HG02642 (cell line): ENCODE results near the gene SPDYE2B.
A peak's percentile ranks its signal among the peaks of the same experiment; 100 is the strongest.
"Not testable (repeated sequence)": the region's sequence is repeated elsewhere in the genome, so short reads cannot be mapped to it uniquely, and the experiment has no call there.

ENCODE experiments used
- ATAC-seq: cut with Tn5 transposase; IDR thresholded peaks from one replicate; pipeline ENCODE4 v1.9.1; 2021; ENCODE audit warnings: mild to moderate bottlenecking; ENCODE audit not compliant: unreplicated experiment, poor library complexity

Gene SPDYE2B, protein sequence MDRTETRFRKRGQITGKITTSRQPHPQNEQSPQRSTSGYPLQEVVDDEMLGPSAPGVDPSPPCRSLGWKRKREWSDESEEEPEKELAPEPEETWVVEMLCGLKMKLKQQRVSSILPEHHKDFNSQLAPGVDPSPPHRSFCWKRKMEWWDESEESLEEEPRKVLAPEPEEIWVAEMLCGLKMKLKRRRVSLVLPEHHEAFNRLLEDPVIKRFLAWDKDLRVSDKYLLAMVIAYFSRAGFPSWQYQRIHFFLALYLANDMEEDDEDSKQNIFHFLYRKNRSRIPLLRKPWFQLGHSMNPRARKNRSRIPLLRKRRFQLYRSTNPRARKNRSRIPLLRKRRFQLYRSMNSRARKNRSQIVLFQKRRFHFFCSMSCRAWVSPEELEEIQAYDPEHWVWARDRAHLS

DNA sequence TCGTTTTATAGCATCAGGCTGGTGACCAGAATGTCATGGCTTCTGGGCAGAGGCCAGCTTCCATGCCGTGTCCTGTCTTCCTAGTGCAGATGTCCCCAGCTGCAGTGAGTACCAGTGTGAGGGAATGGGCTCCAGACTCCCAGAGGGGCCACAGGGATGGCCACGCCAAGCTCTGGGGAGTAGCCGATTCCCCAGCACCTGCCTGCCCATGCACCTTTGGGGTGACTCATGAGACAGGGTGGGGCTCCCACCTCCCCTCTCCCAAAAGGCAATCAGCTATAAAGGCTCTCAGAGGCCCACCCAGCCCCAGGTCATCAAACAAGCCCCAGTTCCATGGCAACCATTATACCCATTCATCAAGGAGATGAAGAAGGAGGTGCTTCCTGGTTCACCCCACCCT, at the start of gene SPDYE2B:
SPDYE2B (plus strand) TSS at position 396 of the 400 bp plus-strand sequence. CDS start 2,030 bp downstream, outside the sequence.
- not testable (repeated sequence) for ATAC-seq

DNA sequence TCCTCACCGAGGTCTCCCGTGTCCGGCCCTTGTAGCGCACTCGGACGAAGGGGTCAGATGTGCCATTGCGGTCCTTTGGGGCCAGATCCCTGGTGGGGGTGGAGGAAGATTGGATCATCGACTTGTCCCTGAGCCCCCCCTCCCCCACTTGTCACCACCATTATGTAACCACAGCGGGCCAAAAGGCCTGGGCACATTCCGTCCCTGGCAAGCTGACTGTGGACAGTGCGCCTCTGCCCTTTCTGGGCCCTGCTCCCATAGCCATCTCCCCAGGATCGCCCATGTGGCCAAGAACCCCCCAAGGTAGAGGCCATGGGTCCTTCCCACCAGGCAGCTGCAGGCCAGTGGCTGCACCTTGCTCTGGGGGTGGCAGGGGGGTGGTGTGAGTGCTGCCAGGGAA, 47.8 kb upstream of the SPDYE2B start:
- not testable (repeated sequence) for ATAC-seq

DNA sequence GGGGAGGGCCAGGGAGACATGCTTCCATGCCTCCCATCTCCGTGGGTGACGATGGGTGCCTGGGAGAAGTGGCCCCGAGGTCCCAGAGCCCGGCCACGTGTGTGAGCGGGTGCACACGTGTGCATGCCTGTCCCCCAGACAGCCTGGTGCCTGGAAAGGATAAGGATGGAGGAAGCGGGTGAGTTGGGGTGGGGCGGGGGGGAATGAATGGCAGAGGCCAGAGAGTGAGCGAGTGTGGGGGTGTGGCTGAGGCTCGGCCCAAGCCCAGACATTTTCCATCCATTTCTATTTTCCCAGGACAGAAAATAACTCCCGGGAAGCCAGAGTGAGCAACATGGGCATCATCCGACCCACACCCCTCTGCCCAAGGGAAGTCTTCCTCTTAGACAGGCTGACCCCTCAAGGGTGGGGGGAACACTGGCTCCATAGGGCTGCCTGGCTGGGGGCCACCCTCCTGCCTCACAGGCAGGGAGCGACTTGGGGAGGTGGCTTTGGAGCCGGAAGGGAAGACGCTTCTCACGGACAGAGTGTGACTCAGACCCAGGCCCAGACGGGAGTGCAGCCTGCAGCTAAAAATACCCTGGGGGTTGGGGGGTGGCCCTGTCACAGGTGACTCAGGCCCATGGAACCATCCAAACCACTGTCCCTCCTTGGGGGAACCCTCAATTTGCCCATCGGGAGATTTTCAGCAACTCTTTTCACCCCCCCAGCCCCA, 45.5 kb upstream of the SPDYE2B start:
- not testable (repeated sequence) for ATAC-seq

DNA sequence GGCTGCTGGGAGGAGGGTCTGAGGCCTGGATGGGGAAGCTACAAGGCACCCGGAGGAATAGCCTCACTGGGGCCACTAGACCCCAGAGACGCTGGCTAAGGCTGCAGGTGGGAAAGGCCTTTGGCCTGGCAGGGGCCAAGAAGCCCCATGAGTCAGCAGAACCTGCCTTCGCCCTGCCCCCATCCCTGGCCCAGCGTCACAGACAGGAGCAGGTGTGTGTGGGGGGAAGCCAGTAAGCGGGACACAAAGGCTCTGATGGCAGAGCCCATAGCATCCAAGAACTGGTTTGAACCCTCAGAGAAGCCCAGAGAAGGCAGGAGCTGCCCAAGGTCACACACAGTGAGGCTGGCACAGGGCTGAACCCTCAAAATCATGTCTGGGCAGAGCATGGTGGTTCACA, 43.3 kb upstream of the SPDYE2B start:
- ATAC-seq, result not testable (repeated sequence)

DNA sequence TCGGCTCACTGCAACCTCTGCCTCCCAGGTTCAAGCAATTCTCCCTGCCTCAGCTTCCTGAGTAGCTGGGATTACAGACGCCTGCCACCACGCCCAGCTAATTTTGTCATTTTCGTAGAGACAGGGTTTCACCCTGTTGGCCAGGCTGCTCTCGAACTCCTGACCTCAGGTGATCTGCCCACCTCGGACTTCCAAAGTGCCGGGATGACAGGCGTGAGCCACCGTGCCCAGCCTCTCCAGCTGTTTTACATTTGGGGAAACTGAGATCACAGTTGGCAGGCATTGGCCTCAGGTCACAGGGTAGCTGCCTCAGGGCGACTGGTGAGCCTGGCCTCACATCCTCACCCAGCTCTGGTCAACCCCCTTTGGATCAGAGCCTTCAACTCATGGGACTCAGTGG, 40.4 kb upstream of the SPDYE2B start:
- not testable (repeated sequence) for ATAC-seq

DNA sequence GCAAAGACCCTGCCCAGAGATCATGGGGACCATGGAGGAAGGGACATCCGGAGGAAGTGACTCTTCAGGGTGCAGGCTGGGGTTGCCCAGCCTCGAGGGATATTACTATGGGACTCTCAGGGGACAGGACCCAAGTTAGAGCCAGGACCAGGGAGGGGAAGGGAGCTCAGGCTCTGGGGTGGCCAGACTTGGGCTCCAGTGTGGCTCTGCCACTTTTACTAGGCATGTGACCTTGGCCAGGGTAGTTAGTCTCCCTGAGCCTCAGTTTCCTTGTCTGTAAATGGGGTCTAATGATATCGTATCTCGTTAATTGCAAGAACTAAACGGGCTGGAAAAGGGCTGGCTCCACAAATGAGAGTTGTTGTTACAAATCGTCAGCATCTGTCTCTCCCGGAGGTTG, 39.7 kb upstream of the SPDYE2B start:
- ATAC-seq, result not testable (repeated sequence)

DNA sequence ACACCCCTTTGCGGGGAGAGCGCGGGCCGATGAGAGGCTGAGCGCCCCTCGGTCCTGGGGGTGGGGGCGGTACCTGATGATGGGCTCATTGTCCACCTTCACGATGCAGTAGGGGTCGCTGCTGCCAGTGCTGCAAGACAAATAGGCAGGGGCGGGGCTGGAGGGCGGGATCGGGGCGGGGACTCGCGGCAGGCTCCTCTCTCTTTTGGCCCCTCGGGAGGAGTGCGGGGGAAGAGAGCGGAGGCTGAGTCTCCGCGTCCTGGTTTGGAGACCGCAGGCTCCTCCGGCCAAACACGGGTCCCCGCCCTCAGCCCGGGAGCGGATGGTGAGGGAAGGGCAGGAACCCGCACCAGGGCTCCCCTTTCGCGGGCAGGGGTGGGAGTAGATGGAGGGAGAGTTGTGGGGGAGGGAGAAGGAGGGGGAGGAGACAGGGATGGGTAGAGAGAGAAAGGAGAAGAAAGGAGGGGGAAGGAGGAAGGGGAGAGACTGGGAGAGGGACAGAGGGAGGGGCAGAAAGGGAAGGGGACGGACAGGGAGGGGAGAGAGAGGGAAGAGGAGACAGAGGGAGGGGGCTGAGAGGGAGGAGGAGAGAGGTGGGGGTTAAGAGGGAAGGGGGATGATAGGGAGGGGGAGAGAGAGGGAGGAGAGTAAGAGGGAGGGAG, 39.0 kb upstream of the SPDYE2B start:
- peak; percentile 39 for ATAC-seq

DNA sequence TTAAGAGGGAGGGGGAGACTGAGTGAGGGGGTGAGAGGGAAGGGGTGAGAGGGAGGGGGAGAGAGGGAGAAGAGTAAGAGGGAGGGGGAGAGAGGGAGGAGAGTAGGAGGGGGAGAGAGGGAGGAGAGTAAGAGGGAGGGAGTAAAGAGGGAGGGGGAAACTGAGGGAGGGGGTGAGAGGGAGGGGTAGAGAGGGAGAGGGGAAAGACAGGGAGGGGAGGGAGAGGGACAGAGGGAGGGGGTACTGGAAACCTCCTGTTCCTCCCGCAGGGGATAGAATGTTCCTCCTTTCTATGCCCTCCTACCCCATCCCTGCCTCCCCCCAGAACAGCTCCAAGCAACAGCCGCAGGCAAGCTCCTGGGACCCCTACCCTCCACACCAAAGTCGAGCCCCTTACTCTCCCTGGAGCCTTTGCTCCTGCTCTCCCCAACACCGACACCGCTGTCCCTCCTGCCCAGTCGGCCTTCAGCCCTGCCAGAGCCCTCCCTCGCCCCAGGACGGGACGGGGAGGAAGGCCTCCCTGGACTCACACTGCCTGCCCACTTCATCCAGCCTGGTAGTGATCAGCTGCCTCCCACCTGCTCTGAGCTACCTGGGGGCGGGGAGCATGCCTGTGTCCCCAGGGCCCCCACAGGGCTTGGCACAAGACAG, 38.3 kb upstream of the SPDYE2B start:
- ATAC-seq, result not testable (repeated sequence)

DNA sequence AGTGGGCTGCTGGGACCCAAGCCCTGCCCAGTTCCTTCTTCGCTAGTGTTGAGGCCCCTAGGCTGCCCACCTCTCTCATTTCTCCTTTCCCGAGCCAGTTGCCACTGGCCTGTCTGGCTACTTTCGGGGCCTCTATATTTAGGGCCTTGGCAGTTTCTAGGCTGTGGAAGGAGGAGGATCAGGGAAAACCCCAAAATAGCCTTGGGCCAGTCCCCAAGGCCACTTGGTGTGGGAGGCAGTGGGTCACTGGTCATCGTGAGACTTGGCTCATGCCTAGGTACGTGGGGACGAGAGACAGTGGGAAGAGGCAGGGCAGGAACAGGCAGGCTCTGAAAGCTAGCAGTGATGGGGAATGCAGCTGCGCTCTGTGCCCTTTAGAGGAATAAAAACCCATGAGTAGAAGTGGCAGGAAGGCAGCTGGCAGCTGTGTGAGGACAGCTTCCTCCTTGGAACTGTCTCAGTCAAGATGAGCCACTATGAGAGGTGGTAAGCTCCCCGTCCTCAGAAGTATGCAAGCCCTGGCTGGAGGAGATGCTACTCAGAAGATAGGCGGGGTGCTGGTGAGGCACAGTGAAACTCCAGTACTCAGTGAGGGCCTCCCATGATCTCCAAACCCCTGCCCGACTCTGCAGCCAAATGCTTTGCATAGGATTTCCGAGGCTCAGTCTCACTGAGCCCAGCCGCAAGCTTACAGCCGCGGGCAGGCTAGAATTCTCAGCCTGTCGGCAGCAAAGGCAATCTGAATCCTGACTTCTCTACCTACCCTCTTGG, 36.4 kb upstream of the SPDYE2B start:
- peak; percentile 66 for ATAC-seq

DNA sequence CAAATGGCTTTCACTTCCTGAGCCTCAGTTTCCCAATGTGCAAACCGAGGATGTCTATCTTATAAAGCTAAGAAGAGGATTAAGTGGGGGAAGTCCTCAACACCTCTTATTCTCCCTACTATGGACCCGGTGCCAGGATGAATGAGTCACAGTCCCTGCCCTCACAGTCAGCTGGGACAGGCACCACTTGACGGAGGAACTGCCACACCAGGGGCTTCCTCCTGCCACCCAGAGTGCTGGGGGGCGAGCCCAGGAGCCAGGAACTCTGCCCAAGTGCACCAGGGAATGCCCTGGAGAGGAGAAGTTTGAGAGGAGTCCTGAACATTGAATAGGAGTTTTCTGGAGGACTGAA, 35.8 kb upstream of the SPDYE2B start:
- ATAC-seq, result peak; percentile 22

DNA sequence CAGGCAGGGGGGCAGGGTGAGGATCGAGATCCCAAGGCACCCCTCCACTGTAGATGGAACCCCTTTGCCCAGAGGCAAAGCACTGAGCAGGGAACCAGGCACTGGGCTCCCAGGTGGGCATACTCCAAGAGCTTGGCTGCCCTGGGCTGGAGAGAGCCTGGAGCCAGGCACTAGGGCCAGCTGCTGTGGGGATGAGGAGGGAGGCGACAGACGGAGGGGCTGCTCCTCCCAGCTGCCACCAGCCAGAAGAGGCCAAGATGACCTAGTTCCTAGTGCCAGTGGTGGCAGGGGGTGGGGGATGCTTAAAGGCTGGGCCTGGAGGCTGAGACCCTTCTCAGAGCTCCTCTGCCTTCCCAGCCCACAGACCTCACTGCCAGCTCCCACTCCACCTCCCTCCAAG, 35.2 kb upstream of the SPDYE2B start:
- not testable (repeated sequence) for ATAC-seq

DNA sequence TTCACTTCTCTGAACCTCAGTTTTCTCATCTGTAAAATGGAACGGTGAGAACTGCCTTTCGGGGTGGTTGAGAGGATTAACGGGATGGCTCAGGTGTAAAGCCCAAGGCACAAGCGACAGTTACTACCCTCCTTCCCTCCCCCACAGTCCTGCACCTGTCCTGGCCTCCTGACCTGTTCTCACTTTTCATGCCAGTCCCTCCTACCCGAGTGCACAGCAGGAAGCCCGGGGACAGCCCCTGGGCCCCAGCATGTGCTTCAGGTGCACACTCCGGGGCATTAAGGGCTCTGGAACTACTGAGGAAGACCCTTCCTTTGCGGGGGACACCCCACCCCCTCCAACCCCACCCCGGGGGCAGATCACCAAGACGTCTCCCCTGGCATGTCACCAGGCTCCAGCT, 34.2 kb upstream of the SPDYE2B start:
- not testable (repeated sequence) for ATAC-seq

DNA sequence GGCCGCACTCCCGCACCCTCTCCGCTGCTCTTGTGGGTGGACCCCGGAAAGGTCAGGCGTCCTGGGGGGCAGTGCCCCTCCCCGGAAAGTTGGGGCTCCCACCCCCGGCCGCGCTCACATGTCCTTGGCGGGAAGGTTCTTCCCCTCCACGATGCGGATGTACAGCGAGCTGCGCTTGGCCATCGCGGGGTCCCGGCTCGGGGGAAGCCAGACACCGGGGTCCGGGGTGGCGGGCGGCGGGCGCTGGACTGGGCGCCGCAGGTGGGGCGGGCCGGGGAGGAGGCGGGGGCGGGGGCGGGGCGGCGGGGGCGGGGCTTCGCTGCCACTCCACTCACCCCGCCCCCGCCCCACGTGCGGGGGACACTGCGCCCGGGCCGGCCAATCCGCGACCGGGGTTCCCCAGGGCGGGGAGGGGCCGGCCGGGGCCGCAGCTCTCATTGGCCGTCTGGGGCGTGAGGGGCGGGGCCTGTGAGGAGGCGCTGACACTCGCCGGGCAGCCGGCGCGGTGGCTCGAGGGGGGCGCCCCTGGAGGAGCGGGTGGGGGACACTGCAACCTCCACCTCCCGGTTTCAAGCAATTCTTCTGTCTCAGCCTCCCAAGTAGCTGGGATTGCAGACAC, 33.5 kb upstream of the SPDYE2B start, which contains the start of gene RASA4:
RASA4 (minus strand) TSS at position 250 of the 619 bp plus-strand sequence; CDS start at position 183, 67 bp downstream.
- ATAC-seq, result peak; percentile 71

DNA sequence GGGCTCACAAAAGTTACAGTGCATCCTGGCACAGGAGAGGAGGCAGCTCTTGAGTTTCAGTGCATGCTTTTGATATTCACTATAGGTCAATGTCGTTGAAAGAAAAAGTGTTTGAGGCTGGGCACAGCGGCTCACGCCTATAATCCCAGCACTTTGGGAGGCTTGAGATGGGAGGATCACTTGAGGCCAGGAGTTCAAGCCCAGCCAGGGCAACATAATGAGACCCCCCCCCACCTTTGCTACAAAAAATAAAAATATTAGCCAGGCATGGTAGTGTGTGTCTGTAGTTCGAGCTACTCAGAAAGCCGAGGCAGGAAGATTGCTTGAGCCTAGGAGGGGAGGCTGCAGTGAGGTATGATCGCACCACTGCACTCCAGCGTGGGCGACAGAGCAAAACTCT, 32.0 kb upstream of the SPDYE2B start:
- ATAC-seq, result not testable (repeated sequence)

DNA sequence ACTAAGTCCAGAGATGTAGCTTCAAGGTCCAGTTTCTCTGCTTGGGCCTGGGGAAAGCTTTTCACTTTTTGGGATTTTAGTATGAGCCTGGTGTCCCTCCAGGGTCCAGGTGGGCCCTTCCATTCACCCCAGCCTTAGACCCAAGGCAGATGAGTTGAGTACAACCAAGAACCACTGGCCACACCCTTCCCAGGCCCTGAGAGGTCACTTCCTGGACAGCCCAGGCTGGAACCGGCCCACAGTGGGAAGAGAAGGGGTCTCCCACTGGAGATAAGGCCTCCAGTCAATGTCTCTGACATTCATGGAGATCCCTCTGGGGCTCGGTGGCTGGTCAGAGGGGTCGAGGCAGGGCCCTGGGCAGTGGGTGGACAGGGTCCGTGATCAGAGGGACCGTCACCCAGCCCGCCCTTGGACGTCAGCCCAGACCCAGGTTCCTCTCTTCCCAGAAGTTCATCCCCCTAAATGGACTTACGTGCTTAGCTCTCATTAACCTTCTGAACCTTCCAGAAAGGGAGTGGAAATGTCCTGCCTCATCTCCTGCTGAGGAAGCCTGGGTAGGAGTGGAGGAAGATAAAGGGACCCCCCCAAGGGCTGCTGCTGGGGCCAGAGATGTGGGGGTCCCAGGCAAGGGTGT, 22.7 kb upstream of the SPDYE2B start:
- ATAC-seq, result not testable (repeated sequence)

DNA sequence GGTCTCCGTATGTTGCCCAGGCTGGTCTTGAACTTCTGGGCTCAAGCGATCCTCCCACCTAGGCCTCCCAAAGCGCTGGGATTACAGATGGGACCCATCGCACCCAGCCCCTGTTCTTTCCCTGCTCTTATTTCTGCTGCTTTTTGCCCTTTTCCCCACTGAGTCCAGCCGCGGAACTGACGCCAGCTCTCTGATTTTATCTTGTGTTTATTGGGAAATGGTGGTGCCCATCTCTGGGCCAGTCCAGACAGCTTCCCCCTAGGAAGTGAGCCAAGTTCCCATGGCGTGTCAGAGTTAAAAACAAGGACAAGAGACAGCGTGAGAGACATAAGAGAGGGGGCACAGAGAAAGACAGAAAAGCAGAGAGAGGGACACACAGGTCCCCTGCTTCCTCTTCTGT, 19.5 kb upstream of the SPDYE2B start:
- not testable (repeated sequence) for ATAC-seq

DNA sequence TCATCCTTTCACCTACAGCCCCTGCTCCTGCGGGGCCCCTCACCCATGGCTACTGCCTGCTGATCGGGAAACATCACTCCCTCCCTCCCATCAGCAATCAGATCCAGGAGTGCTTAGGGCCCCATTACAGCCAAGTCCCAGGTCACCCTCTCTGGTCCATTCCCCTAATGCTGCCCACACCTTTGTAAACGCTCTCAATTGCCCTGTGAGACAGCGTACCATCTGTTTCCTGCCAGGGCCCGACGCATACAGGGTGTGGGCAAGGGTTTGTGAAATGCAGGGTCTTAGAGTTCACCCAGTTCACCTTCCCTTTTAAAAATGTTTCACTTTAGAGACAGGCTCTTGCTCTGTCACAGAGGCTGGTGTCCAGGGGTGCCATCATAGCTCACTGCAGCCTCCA, 15.8 kb upstream of the SPDYE2B start:
- not testable (repeated sequence) for ATAC-seq

DNA sequence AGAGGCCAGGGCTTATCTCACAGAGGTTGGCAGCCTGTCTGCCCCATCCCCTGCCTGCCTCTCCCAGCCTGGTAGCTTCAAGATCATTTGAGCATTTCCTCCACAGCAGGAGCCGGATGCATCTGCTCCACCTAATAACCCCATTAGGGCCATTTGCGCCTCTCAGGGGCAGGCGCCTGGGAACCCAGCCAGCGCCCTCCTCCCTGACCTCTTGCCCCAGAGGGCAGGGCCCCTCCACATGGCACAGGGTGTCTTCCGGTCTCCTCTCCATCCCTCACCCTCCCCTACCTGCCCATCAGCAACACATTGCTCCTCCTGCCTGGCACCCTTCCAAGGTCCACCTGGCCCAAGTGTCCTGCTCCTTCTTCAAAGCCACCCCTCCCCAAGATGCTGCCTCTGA, 14.8 kb upstream of the SPDYE2B start:
- ATAC-seq, result not testable (repeated sequence)

DNA sequence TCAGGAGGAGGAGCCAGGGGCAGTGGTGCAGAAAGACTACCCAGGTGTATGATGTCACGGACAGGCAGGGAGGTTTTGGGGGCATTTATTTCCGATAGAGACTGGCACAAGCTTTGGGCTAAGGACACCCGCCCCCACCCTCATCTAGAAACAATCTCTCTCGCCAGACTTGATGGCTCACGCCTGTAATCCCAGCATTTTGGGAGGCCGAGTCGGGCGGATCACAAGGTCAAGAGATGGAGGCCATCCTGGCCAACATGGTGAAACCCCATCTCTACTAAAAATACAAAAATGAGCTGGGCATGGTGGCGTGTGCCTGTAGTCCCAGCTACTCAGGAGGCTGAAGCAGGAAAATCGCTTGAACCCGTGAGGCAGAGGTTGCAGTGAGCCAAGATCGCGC, 13.2 kb upstream of the SPDYE2B start:
- not testable (repeated sequence) for ATAC-seq
